CD1c-positive myeloid dendritic cell (primary cell): ENCODE data around the gene HSP90B1.

Experiments used
- DNase-seq: peaks from one replicate; pipeline ENCODE4 v3.0.0-alpha.2; 2016; ENCODE audit errors: extremely low spot score

HSP90B1 gene

GRCh38 chr12:103973909-103974308, 43.7 kb downstream of the HSP90B1 start:
- no peak for DNase-seq

DNA sequence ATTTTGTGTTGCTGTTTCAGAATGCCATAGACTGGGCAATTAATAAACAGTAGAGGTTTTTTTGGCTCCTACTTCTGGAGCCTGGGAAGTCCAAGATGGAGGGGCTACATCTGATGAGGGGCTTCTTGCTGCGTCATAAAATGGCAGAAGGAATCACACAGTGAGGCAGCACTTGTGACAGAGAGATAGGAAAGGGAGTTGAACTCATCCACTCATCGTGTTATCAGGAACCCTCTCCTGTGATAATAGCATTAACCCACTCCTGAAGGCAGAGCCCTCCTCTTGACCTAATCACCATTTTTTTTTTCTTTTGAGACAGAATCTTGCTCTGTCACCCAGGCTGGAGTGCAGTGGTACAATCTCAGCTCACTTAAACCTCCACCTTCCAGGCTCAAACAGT, 45.2 kb downstream of the HSP90B1 start:
- DNase-seq: no peak

GRCh38 chr12:103978384-103978982, 48.3 kb downstream of the HSP90B1 start:
- DNase-seq: no peak

DNA sequence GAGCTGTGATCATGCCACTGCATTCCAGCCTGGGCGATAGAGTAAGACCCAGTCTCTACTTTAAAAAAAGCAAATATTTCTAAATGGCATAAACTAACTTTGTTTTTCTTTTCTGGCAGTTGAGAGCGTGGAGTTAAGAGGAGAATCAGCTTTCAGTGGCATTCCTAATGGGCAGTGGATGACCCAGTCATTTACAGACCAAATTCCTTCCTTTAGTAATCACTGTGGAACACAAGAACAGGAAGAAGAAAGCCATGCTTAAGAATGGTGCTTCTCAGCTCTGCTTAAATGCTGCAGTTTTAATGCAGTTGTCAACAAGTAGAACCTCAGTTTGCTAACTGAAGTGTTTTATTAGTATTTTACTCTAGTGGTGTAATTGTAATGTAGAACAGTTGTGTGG, 56.6 kb downstream of the HSP90B1 start:
- DNase-seq: no peak

GRCh38 chr12:103994235-103994634, 64.0 kb downstream of the HSP90B1 start:
- DNase-seq: no peak

GRCh38 chr12:103996595-103996994, 66.4 kb downstream of the HSP90B1 start:
- no peak for DNase-seq

GRCh38 chr12:103997286-103997900, 67.2 kb downstream of the HSP90B1 start:
- no peak for DNase-seq
